Measurements from ENCODE around the gene CA9.

CA9 gene

GRCh38 chr9:35691757-35692301, 18.1 kb downstream of the CA9 start:
- DNase-seq = no peak

- no peak for DNase-seq
Observed at GRCh38 chr9:35695943-35696401, 22.2 kb downstream of the CA9 start.

GRCh38 chr9:35696520-35697215, 22.9 kb downstream of the CA9 start:
- DNase-seq = peak; percentile 49

- no peak for DNase-seq
Observed at GRCh38 chr9:35697486-35697885, 23.8 kb downstream of the CA9 start.

GRCh38 chr9:35698231-35698630, 24.5 kb downstream of the CA9 start:
- no peak for DNase-seq

- no peak for DNase-seq
Observed at GRCh38 chr9:35700031-35700430, 26.3 kb downstream of the CA9 start.

- no peak for DNase-seq
Observed at GRCh38 chr9:35700942-35701341, 27.2 kb downstream of the CA9 start.

- no peak for DNase-seq
Observed at GRCh38 chr9:35702696-35703095, 29.0 kb downstream of the CA9 start.

GRCh38 chr9:35703906-35704672, 30.4 kb downstream of the CA9 start:
- no peak for DNase-seq

GRCh38 chr9:35705372-35705771, 31.6 kb downstream of the CA9 start:
- no peak for DNase-seq

- no peak for DNase-seq
Observed at GRCh38 chr9:35705836-35706430, 32.2 kb downstream of the CA9 start.

GRCh38 chr9:35706951-35707350, 33.2 kb downstream of the CA9 start:
- DNase-seq = no peak

- DNase-seq = no peak
Observed at GRCh38 chr9:35708146-35708545, 34.4 kb downstream of the CA9 start.

GRCh38 chr9:35710818-35711500, 37.2 kb downstream of the CA9 start:
- no peak for DNase-seq

GRCh38 chr9:35711501-35712428, 38.0 kb downstream of the CA9 start:
- no peak for DNase-seq

GRCh38 chr9:35712762-35713400, 39.2 kb downstream of the CA9 start:
- no peak for DNase-seq

- no peak for DNase-seq
Observed at GRCh38 chr9:35713578-35713977, 39.9 kb downstream of the CA9 start.

- no peak for DNase-seq
Observed at GRCh38 chr9:35714123-35714522, 40.4 kb downstream of the CA9 start.

- no peak for DNase-seq
Observed at GRCh38 chr9:35714579-35715252, 41.0 kb downstream of the CA9 start.

GRCh38 chr9:35716230-35716629, 42.5 kb downstream of the CA9 start:
- DNase-seq = peak; percentile 11

Data from right hindlimb (tissue), 1 donor.